Activated CD8-positive, alpha-beta memory T cell treated with anti-CD3 and anti-CD28 coated beads for 48 hours (primary cell): Measurements from ENCODE around the gene POLR3A.
"Not testable (repeated sequence)": the region's sequence is repeated elsewhere in the genome, so short reads cannot be mapped to it uniquely, and the experiment has no call there.

Experiments used
- DNase-seq, 3 experiments: peaks; one replicate each; pipeline ENCODE4 v3.0.0-alpha.2; 2020; ENCODE audit warnings: low read depth in 2 of 3, low spot score in 2 of 3

Gene POLR3A

DNA sequence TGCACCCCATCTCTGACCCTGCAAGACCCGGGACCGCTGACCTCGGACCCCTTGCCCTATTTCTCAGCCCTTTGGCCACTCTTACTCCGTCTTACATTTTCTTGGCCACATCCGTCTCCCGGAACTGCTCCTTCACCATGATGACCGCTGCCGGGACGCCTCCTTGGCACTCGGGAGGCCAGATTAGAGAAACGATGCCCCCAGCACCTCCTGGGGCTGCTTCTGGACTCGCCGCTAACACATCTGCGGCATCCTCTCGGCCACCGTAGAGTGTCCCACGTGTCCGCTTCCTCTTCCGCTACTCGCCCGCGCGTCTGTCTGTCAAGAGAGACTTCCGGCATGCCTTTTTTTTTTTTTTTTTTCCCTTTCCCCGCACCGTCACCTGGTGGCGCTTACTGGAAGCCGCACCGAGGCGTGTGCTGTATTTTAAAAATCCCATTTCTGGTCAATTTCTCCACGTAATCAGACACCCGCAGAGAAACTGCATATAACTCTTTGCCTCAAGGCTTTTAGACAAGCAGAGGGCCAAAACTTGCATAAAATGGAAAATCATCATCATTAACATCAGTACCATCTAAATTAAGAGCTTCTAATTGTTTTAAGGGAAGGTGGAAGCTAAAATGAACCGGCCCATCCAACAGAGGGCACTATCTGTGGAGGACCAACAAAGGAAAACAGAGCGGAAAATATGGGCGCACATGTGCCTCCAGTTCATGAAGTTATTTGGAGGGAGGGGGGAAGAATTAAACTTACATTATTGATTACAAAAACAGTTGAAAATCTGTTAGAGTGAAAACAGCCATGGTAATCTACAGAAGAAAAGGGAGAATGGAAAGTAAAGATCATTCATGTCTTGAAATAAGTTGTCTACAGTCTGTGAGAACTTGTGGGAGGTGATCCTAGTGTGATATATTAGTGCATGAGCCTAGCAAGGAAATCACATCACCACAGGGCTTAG is at the start of gene POLR3A:
POLR3A (minus strand) TSS at position 247 of the 958 bp plus-strand sequence; CDS start at position 139, 108 bp downstream.
- peak; percentile 61 to 82 (median 80) for DNase-seq

DNA sequence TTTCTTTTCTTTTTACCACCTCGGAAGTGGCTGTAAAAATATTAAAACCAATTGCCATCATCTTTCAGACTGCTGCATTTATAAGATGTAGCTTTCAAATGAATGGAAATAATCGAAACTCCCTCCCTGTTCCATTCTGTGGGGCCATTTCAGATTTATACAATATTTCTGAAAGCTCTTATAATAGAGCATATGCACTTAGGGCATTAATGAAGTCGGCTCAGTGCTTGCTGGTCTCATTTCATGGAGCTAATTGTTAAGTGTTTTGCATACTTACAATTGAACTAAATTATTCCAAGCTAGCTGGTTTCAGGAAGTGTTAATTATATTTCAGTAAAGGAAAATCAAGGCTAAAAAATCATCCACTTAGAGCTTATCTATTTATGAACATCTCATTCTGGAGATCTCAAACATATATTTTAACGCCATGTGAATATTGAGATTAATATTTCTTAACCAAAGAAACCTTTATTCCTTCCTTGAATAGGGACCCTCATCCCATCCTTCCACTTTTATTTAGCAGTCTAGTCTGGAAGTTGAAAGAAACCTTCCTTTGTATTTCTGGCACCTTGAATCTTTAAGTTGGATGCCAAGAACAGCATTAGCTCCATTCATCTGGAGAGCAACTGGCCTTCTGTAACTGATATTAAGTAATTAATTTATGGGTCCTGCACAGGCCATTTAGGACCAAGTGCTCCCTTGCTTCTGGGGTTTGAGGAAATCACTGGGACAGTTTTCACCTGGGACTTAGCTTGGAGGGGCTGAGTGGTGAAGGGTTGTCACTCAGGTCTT is 49.4 kb upstream of the POLR3A start:
- DNase-seq = no peak

DNA sequence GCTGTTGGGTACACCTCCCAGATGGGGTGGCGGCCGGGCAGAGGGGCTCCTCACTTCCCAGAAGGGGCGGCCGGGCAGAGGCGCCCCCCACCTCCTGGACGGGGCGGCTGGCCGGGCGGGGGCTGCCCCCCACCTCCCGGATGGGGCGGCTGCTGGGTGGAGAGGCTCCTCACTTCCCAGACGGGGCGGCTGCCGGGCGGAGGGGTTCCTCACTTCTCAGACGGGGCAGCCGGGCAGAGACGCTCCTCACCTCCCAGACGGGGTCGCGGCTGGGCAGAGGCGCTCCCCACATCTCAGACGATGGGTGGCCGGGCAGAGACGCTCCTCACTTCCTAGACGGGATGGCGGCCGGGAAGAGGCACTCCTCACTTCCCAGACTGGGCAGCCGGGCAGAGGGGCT is 46.5 kb upstream of the POLR3A start:
- DNase-seq = not testable (repeated sequence)

DNA sequence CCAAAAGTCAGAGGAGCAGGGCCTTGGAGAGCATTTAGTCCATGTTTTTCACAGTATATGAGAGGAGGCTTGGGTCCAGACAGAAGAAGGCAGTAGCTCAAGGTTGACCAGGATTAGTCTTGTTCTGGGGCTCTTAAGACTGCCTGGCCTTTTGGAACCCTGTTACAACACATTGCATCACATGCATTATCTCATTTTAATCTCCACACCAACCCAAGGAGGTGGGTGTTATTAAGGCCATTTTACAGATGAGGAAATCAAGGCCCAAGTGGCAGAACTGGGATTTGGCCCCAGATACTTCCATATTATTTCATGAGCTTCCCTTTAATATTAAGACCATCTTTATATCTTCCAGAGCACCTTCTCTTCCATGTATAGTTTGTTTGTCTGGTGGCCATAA is 43.2 kb upstream of the POLR3A start:
- DNase-seq = no peak

DNA sequence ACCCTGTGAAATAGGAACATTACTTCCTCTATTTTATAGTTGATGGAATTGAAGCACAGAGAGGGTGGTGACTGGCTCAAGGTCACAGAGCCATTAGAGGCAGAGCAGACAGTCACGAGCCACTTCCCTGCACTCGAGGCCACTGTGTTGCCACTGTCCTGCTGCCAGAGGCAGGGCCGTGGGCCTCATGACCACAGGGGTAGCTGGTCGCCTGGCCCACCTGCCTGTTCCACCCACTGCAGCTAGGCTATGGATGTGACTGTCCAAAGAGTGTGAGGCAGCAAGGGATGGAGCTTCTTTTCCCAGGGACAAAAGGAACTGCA is 42.5 kb upstream of the POLR3A start:
- DNase-seq = no peak

DNA sequence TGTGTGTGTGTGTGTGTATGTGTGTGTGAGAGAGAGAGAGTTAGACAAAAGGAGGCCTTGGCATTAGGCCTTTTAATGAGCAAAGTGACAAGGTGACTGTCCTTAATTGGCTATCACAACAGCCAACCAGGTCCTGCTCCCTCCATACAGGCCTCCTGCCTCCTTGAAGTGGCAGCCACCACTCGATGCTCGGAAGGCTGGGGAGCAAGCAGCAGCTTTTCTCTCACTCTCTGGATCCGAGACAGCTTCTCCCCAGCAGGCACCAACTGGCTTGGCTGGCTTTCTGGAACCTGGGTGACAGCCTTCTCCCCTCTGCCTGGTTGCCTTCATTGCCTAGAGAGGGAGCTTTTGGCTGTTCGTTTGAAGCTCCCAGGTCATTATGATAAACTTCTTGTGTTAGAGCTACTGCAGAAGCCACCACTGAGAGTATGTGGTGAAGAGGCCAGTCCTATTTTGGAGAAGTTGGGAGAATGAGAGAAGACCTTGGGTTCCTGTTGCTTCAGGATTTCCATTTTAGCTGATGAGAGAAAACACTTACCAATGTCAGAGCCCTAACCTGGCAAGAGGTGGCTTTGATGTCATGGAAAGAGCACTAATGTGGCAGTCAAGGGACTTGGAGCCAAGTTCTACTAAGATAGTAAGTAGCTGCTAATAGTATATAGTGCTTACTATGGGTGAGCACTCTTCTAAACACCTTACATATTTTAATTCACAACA is 42.0 kb upstream of the POLR3A start:
- DNase-seq = no peak

DNA sequence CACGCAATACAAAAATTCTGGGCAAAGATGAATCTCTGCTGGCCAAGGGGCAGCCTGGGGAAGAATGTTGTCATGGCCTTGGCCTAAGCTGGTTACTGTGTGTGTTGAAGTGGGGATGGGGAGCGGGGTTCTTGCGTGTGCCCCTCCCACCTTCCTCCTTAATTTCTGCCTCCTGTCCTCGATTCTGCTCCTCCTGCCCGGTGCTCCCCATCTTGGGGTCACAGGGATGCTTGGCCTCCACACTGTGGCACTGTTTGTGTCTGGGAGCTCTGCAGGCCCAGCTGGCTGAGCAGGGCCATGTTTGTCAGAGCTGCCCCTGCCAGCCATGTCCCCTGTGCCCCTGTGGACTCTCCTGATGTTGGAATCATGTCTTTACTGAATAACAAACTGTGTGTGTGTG is 41.4 kb upstream of the POLR3A start:
- DNase-seq = no peak

DNA sequence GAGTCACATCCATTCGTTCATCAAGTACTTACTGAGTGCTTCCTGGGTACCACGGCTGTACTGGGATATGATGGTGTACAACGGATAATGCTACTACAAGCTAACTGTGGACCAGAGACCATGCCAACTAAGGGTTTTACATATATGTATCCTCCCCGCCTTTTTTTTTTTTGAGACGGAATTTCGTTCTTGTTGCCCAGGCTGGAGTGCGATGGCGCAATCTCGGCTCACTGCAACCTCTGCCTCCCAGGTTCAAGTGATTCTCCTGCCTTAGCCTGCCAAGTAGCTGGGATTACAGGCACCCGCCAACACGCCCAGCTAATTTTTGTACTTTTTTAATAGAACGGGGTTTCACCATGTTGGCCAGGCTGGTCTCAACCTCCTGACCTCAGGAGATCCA is 40.7 kb upstream of the POLR3A start:
- DNase-seq = not testable (repeated sequence)

DNA sequence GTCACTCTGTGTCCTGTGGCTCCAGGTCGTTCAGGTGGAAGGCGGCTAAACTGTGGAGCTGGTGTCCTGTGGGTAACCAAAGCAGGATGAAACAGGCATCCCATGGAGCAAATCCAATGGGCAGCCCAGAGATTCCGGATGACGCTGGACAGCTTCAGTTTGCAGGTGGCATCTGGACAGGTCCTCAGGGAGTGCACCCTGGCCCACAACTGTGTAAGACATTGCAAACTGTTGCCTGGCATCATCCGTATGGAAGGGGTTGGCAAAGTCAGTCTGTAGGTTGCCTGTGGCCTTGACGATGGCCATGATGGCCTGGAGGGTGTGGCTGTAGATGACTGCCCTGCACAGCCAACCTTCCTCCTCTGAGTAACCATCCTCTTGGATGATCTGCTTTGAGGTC is 39.8 kb upstream of the POLR3A start:
- DNase-seq = no peak

DNA sequence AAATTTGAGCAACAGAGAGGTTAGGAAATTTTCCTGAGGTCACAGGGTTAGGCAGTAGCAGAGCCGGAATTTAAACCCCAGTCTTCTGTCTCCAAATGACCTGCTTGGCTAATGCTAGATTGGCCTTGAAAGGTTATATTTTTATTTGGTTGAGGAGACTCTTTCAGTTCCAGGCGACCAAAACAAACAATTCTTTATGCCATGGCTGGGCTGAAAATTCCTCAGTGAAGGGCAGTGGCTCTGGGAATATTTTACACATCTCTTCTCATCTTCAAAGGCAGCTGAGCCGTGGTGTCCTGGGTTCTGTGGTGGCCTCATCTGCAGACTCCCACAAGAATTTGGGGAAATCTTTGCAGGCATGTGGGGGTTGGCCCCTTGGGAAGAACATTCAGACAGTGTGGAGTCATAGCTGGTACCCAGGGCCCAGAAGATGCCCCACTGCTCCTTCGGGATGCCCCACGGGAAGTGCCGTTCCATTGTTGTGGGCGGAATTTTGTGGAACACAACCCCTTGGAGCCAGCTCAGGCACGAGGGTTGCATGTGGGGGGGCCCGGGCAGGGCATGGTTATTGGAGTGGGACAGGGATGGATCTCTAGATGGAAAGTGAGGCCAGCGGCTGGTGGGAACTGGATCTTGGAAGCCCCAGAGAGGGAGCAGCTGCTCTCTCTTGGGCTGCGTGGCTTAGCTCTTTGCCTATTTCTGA is 37.6 kb upstream of the POLR3A start:
- no peak for DNase-seq

DNA sequence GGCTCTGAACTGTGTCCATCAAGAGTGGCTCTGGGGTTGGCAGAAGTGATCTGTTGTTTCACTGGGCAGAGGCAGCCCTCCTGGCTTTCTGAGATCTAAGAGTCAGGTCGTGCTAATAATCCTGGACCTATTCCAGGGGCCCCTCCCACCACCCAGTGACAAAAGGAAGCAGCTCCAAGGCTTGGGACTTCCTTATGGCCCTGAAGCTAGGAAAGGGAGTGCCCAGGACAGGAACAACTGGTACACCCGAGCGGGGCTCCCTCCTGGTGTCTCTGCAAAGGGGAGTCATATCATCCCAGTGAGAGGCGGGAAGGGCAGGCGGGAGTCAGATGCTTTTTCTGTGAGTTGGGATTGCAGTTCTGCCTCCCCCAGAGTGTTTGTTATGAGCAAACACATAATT is 36.7 kb upstream of the POLR3A start:
- no peak for DNase-seq

DNA sequence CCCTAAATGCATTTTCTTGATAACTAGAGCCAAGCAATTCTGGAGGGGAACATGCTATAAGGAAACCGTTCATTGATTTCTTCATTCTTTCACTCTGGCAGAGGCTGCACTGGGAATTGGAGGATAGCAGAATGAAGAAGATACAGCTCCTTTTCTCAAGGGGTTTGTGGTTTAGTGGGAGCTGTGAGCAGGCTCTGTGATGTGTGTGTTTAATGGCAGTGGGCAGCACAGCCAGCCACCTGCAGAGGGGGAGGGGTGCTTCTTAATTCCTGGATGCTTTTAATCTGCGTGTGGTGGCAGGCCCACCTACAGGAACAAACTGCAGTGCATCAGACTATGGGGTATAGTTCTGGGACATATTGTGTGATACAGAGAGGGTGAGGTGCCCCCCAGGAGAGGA is 36.3 kb upstream of the POLR3A start:
- DNase-seq = no peak

DNA sequence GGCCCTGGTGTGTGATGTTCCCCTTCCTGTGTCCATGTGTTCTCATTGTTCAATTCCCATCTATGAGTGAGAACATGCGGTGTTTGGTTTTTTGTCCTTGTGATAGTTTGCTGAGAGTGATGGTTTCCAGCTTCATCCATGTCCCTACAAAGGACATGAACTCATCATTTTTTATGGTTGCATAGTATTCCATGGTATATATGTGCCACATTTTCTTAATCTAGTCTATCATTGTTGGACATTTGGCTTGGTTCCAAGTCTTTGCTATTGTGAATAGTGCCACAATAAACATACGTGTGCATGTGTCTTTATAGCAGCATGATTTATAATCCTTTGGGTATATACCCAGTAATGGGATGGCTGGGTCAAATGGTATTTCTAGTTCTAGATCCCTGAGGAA is 35.6 kb upstream of the POLR3A start:
- DNase-seq = not testable (repeated sequence)

DNA sequence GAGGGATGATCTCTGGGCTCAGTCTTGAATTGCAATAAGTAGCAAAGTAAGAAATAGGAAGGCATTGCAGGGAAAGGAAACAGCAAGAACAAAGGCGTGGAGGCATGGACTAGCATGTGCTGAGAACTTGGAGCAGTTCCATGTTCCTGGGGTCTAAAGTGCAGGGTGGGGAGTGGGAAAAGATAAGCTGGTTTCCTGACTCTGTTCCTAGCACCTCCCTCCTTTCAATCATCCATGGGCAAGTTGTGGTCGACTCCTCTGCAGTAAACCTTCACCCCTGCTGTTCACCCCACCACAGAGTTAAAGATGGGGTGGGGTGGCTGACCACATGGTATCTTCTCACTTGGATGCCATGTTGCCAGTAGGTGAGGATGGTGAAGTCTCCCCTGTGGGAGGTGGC is 33.9 kb upstream of the POLR3A start:
- no peak for DNase-seq

DNA sequence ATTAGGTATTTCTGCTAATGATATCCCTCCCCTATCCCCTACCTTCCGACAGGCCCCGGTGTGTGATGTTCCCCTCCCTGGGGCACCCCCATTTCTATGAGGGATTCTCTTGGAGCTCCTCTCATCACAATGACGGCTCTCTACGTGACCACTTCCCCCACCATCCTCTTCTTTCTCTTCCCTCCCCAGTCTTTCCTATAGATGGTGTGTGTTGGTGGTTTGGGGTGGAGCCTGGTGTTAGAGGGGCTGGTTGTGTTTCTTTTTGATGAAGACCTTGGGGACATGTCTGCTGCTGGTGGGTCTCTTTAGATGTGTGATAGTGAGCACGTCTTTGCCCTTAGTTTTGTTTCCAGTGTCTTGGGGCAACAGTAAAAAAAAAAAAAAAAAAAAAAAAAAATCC is 33.0 kb upstream of the POLR3A start:
- no peak for DNase-seq

DNA sequence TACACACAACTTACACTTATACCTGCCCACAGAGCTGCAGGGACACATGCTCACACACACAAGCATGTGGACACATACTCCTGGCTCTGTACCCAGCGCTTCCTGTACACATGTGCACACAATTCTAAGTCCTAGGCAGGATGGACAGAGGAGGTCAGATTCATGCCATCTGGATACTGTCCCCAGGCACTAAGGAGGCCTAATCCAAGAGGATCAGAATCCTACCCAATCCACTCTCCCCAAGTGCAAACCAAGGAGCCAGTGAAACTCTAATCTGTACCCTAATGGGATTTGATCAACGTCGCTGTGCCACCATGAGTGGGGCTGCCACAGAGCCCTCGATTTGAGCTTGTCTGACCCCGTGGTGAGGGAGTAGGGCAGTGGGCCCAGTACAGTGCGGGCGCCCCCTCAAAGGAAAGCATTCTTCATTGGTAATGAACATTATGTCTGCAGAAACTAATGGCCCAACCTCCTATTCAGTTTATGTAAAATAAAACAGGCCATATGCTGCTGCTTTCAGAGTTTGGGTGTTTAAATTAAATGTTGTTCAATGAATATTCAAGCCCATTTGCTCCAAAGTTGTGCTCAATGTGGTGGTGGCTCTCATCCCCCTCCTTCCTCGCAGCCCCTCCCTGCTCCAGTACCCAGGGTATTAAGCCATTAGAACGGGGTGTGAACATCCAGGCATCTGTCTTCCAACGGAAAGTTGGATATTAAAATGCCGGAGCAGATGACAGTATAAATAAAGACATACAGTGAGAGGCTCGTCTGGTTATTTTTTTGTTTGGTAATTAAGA is 30.8 kb upstream of the POLR3A start:
- DNase-seq = no peak

DNA sequence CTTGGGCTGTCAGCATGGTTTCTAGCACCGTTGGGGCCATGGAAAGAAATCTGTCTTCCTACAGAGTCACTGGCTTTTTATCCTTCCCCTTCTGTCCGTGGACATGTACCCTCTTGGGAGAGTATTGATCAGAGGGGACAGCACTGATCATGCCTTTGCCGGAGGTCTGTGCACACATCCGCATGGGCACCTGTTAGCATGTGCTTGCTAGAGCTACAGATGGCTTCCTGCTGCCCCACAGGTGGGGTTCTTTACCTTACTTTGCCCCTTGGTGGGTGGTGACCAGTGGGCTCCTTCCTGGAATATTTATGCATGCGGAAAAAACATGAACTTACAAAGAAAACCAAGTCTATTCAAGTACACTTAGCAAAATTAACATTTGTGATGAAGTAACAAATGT is 29.2 kb upstream of the POLR3A start:
- DNase-seq = no peak

DNA sequence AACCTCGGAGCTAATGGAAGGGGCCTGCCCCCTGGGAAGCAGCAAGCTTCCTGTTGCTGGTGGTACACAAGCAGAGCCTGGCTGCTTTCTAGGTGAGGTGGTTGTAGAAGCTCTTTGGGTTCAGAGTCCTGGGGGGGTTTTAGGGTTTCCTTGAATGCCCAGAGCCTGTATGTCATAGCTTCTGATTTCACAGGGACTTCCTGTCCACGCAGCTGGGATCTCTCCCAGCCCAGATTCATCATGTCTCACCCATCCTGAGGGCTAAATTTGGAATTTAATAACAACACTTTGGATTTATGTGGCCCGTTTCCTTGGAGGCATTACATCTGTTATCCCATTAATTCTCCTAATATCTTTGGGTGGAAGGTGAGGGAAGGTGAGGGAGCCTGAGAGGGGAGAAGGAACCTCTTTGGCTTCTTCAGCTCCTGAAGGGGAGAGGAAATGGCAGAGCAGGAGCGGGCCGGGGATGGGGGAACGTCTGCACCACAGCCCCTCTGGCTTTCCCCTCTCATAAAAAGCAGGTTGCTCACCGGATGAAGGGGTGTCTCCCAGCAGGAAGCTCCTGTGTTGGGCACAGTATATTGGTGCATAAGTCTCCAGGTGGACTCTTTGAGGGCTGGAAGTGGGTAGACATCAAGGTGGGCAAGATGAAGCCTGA is 24.0 kb upstream of the POLR3A start:
- DNase-seq = no peak

DNA sequence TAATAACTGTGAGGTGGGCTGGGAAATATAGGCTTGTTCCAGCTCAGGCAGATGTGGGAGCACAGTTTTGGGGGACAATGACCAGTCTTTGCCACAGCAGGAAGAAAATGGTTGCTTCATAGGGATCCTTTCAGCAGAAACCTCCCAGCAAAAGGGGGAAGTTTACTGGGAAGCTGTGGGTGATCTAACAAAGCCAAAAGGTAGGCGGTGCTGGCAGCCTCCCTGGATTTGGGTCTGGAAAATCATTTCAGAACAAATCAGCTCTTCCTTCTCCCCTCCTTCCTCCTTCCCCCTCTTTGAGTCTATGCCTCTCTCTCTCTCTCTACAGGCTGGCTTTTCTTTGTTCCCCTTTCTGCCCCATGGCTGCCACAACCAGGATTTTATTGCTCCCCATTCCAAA is 20.5 kb upstream of the POLR3A start:
- DNase-seq = no peak
